GM19372 (cell line): ENCODE data around the gene TNNI2.

ENCODE experiments used
- ATAC-seq: cut with Tn5 transposase; IDR thresholded peaks from one replicate; pipeline ENCODE4 v1.9.1; 2021; ENCODE audit warnings: mild to moderate bottlenecking, low read depth, moderate library complexity; ENCODE audit not compliant: unreplicated experiment

The TNNI2 gene

GRCh38 chr11:1832211-1832919 is 6.4 kb upstream of the TNNI2 start:
- ATAC-seq, result no peak

GRCh38 chr11:1832920-1833295 is 5.9 kb upstream of the TNNI2 start:
- ATAC-seq, result no peak

DNA sequence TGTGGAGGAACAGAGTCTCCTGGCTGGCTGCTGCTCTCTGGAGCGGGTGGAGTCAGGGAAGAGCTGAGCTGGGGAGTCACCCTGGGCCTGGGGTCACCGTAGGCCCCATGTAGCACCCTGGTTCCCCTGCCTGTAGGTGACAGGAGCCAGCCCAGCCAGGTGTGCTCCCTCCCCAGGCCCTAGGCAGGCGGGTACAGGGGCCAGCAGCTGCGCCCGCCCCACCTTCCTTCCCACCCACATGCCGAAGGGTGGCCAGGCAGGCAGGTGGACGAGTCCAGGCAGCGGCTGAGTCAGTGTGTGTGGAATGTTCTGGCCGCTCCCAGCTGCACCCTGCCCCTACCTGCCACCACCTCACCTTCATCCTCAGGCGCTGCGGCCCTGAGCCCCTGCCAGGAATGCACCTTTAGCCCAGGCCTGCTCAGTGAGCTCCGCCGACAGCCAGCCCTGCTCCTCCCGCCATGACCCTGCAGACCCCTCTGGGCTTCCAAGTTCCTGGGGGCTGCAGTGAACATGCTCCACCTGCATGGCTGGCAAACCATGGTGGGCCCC is 4.6 kb upstream of the TNNI2 start:
- no peak for ATAC-seq

- no peak for ATAC-seq
Observed at GRCh38 chr11:1834779-1835670, 3.8 kb upstream of the TNNI2 start, which contains the start of gene SYT8. Gene SYT8 (plus strand): TSS chr11:1834990. CDS start chr11:1835106, 116 bp downstream.

DNA sequence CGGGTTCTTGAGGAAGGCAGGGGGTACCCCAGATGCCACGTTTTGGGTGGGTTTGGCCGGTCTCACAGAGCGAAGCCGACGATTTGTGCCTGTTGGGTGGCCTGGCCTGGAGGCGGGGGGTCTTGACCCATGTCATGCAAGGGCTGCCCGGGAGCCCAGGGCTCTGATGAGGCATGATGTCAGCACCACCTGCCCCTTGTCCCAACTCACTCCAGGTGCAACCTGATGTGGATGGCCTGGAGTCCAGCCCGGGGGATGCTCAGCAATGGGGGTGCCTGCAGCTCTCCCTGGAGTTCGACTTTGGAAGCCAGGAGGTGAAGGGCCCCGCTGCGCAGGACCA is 3.1 kb upstream of the TNNI2 start:
- ATAC-seq, result no peak

GRCh38 chr11:1836011-1836945 is 2.5 kb upstream of the TNNI2 start:
- ATAC-seq, result no peak

- no peak for ATAC-seq
Observed at GRCh38 chr11:1837171-1838076, 1.4 kb upstream of the TNNI2 start.

- ATAC-seq, result no peak
Observed at GRCh38 chr11:1838077-1838425, 730 bp upstream of the TNNI2 start.

DNA sequence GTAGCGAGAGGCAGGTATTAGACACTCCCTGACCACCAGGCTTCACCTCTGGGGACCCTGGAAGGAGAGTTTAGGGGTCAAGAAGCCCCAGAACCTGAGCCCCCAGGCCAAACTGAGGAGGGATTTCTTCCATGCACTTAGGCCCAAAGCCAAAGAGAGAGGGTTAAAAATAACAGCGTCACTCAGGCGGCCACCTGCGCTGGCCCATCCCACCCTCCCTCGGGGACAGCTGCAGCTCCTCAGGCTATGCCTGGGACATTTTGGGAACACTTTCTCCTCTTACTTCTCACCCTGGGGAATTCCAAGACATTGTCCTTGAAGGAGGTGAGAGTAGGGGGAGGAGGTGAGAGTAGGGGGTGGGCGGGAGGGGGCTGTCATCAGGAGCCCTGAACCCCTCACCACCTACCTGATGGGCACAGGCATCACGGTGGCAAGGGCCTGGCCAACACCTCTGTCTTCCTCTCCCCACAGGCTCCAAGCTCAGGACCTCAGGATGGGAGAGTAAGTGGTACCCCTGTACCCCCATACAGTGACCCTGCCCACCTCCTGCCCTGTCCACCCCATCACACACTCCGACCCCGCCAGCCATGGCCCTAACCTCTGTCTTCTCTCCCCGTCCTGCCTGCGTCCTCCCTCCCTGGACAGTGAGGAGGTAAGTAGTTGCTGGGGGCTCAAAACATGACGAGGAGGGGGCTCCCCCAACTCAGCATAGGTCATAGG is 583 bp downstream of the TNNI2 start:
- ATAC-seq, result no peak

DNA sequence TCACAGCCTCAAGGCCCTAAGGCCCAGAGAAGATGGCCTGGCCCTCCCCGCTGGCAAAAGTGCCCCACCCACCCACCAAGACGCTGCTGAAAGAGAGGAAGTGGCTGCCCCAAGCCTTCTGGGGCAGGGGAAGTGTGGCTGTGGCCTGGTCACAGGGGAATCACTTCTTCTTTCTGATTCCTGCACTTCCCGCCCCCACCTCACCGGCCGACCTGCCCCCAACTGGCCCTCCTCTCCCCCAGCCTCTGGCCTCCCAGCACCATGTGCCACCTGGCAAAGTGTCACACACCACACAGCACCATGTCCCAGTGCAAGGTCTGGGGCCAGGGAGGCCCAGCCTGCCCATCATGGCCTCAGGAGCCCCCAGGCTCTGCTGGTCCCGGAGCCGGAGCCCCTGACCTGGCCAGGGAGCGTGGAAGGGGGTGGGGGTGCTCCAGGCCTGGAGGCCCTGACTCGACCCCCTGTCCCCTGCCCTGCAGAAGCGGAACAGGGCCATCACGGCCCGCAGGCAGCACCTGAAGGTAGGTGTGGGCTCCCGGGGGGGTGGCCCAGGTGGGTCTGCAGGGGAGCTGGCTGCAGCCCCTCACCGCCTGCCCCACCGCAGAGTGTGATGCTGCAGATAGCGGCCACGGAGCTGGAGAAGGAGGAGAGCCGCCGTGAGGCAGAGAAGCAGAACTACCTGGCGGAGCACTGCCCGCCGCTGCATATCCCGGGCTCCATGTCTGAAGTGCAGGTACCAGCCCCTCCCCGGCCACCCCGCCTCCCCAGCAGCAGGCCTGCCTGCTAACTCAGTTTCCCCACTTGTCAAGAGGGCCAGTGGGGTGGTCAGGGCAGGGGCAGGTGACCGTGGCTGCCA is 1.4 kb downstream of the TNNI2 start:
- peak; percentile 61 for ATAC-seq

DNA sequence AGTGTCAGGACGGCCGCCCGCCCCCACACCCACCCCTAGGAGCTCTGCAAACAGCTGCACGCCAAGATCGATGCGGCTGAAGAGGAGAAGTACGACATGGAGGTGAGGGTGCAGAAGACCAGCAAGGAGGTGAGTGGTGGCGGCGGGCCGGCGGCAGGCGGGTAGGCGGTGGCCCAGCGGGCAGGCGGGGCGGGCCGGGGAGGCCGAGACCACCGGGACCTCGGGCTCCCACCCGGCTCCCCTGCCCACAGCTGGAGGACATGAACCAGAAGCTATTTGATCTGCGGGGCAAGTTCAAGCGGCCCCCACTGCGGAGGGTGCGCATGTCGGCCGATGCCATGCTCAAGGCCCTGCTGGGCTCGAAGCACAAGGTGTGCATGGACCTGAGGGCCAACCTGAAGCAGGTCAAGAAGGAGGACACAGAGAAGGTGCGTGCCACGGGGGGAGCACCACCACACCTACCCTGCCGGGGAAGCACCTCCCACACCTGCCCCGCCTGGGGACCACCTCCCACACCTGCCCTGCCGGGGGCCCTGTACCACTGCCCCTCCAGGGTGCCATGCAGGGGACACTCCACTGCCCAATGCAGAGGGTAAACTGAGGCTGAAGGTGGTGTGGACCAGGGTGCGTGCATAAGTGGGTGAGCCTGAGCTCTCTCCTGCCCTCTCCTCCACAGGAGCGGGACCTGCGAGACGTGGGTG is 2.1 kb downstream of the TNNI2 start:
- ATAC-seq, result no peak

DNA sequence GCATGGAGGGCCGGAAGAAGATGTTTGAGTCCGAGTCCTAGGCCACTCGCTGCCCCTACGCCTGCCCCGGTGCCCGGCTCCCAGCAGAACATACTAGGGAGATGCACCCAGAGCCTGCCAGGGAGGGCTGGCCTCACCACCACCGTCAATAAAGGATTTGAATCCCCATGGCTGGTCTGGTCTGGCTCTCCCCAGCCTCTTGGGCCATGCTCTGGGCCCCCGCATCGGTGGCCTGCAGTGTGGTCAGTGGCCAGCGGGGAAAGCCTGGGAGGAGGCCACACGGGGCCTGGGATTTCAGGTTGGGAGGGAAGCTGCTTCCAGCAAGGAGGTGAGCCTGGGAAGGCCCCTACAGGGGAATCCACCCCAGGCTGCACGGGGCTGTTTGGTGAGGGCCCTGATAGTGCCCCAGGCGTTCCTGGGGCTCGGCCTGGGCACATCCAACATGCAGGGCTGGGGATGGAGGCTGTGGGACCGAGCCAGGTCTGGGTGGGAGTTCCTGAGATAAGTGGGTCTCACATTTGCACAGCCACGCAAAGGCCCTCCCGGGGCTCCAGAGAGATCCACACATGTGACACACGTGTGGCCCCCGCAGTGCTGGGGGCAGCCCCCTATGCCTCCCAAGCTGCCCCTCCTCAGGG is 2.8 kb downstream of the TNNI2 start:
- ATAC-seq, result no peak

GRCh38 chr11:1842149-1843097 is 3.6 kb downstream of the TNNI2 start:
- no peak for ATAC-seq

DNA sequence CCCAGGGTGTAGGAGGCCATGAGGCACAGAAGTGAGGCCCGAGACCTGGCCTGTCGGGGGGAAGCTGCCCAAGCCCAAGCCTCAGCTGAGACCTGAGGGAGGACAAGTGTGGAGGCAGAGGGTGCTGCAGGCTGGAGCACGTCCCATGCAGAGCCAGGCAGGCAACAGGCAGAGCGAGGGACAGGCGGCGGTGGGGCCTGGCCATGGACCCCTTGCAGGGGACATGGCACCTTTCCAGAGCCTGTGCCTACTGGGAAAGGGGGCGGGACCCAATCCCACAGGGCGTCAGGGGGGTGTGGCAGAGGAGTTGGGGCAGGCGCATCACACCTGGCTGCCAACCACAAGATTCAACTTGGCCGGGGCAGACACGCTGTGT is 4.3 kb downstream of the TNNI2 start:
- no peak for ATAC-seq

GRCh38 chr11:1843796-1844195 is 5.0 kb downstream of the TNNI2 start:
- ATAC-seq, result no peak
